Rectal smooth muscle tissue (tissue), 1 donor: ENCODE data around the gene OR9I1.

ENCODE experiments used
- H3K27ac ChIP-seq: one replicate; pipeline ENCODE4 v1.7.0; 2013; ENCODE audit warnings: low read depth, low read length, inconsistent platforms
- H3K27me3 ChIP-seq: one replicate; pipeline ENCODE4 v1.7.0; 2013; ENCODE audit warnings: low read length; ENCODE audit not compliant: control insufficient read depth, insufficient read depth
- H3K36me3 ChIP-seq: one replicate; pipeline ENCODE4 v1.7.0; 2013; ENCODE audit warnings: low read length; ENCODE audit not compliant: control insufficient read depth, insufficient read depth
- H3K4me1 ChIP-seq: one replicate; pipeline ENCODE4 v1.7.0; 2013; ENCODE audit warnings: low read length; ENCODE audit not compliant: control insufficient read depth, insufficient read depth
- H3K4me3 ChIP-seq: one replicate; pipeline ENCODE4 v1.7.0; 2013; ENCODE audit warnings: low read length
- H3K9ac ChIP-seq: one replicate; pipeline ENCODE4 v1.7.0; 2013; ENCODE audit warnings: low read length

OR9I1 gene

DNA sequence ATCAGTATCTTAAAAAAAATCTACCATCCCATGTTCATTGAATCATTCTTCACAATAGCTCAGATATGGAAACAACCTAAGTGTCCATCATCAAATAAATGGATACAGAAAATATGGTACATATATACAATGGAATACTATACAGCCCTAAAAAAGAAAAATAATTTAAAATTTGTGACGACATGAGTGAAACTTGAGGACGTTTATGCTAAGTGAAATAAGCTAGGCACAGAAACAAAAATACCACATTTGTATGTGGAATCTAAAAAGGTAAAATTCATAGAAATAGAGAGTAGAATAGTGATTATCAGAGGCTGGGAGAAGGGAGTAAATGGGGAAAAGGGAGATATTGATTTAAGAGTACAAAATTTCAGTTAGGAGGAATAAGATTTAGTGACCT lies 38.8 kb downstream of the OR9I1 start:
- no peak overlapping the region for H3K9ac ChIP-seq
- no peaks in the 10 kb centered on the region for H3K4me1 ChIP-seq
- H3K36me3 ChIP-seq: no peaks in the 10 kb centered on the region
- no peak overlapping the region for H3K4me3 ChIP-seq
- no peaks in the 10 kb centered on the region for H3K27me3 ChIP-seq
- H3K27ac ChIP-seq: no peak overlapping the region

DNA sequence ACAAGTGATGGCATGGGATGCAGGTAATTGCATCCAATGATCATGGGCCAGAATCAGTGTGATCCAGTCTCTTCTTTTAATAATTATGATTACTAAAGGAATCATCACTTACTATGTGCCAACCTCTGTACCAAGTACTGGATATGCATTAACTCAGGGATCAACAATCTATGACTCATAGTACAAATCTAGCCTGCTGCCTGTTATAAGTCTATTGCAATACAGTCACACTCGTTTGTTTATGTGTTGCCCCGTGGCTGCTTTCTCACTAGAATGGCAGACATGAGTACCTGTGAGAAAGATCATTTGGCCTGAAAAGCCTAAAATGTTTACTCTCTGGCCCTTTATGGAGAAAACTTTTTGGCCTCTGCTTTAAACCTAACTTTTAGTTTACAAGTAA lies 49.5 kb downstream of the OR9I1 start:
- Histone ChIP-seq H3K27ac (no peak overlapping the region), H3K4me1 (no peaks in the 10 kb centered on the region), H3K4me3 (no peak overlapping the region), H3K27me3 (no peaks in the 10 kb centered on the region), H3K36me3 (no peaks in the 10 kb centered on the region), H3K9ac (no peak overlapping the region)

GRCh38 chr11:58070585-58070984 lies 54.7 kb downstream of the OR9I1 start:
- Histone ChIP-seq H3K27ac (no peak overlapping the region), H3K36me3 (no peaks in the 10 kb centered on the region), H3K9ac (no peak overlapping the region), H3K27me3 (no peaks in the 10 kb centered on the region), H3K4me1 (no peaks in the 10 kb centered on the region), H3K4me3 (no peak overlapping the region)

- Histone ChIP-seq H3K9ac (no peak overlapping the region), H3K27me3 (no peaks in the 10 kb centered on the region), H3K36me3 (no peaks in the 10 kb centered on the region), H3K27ac (no peak overlapping the region), H3K4me1 (no peaks in the 10 kb centered on the region), H3K4me3 (no peak overlapping the region)
These were observed 56.7 kb downstream of the OR9I1 start for GRCh38 chr11:58068655-58069054.

GRCh38 chr11:58067685-58068084 lies 57.6 kb downstream of the OR9I1 start:
- Histone ChIP-seq H3K27me3 (no peaks in the 10 kb centered on the region), H3K27ac (no peak overlapping the region), H3K36me3 (no peaks in the 10 kb centered on the region), H3K4me1 (no peaks in the 10 kb centered on the region), H3K9ac (no peak overlapping the region), H3K4me3 (no peak overlapping the region)
